AG20443 (cell line): ENCODE data around the gene FBXW4.

Experiments
- DNase-seq: peaks from one replicate; pipeline ENCODE4 v3.0.0; 2012; ENCODE audit warnings: low spot score, mixed read lengths

FBXW4 gene

GRCh38 chr10:101580486-101581399, 114.2 kb downstream of the FBXW4 start:
- no peak for DNase-seq

DNA sequence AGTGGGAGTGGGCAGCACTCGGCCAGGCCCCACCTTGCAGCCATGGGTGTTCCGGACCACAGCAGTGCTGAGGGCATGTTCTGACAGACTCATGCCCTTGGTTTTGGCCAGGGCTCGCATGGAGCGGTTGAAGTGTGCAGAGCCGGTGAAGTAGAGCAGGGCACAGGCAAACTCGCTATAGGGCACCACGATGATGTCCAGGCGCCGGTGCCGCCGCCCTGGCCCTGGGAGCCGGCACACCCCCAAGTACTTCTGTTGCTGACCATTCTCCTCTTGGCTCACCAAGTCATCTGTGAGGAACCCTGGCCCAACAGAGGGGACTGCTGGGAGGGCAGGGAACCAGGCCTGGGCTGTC, 115.5 kb downstream of the FBXW4 start:
- no peak for DNase-seq

DNA sequence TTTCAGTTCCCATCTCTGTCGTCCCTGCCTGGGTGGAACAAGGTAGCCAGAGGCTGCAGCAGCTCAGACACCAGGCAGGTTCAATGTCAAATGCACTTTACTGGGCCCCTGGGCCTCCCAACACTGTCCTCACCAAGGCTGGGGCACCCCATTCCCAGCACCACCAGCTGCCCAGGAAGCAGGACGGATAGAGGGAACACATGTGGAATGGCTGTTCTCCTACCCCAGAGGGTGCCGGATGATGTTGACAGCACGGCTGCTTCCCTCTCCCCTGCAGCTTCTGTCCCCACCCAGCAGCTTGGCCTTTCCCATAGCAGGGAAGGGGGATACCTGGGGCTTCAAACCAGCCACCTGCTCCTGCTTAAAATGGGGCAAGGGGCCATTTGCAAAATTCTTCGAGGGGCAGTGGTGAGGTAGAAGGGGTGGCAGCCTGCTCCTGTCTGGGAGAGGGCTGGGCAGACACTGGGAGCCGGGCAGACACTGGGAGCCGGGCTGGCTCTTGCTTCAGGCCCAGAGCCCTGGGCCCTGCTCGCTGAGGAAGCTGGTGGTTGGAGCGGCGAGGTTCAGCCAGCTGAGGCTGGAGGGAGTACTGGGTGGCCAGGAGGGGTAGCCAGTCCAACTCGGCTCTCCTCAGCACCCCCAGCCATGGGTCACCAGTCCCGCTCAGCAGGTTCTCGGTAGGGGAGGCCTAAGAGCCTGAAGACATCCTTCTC, 116.0 kb downstream of the FBXW4 start:
- no peak for DNase-seq

- DNase-seq = no peak
Measured at GRCh38 chr10:101578192-101578591, 116.8 kb downstream of the FBXW4 start.

DNA sequence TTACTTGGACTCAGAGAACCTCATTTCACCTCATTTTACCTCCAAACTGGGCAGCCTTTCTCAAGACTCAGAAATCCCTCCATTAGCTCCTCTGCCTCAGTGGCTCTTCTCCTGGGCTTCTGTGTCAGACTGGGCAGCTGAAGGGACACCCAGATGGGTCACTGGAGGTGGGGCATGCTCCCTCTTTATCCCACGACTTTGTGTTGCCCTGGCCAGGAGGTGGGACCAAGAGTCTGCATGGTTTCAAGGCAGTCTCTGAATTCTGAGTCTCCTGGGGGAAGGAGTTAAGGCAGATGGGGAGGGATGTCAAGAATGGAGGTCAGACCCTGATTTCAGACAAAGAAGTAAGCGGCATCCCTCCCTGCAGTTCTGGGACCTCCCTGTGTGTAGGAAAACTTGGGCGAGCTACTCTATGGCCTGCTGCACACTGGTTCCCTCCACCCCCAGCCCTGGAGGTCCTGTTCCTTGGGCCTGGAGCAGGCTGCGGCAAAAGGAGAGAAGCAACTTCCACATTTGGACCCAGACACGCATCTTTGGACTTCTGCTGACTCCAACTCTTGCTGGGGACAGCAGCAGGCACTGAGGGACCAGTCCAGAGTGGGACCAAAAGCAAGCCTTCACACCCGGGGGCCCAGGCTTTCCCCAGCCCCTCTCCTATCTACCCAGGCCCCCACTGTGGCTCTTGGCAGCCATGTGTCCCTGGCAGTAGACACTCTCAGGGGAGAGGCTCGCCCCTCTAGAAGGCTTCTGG, 117.7 kb downstream of the FBXW4 start:
- DNase-seq = no peak

DNA sequence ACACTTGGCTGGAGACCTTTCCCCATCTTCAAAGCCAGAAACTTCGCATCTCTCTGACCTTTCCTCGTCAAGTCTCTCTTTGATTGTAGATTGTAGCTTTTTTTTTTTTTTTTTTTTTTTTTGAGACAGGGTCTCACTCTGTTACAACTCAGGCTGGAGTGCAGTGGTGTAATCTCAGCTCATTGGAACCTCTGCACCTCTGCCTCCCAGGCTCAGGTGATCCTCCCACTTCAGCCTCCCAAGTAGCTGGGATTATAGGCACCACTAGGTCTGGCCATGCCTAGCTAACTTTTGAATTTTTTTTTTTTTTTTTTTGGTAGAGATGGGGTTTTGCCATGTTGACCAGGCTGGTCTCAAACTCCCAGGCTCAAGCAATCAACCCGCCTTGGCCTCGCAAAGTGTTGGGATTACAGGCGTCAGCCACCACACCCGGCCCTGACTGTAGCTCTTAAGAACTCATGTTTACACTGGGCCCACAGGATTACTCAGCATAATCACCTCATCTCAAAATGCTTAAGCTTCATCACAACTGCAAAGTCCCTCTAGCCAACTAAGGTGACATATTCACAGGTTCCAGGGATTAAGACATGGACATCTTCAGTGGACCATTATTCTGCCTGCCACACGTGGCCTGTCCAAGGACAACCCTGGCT, 118.6 kb downstream of the FBXW4 start:
- DNase-seq = no peak

GRCh38 chr10:101575580-101576210, 119.3 kb downstream of the FBXW4 start:
- no peak for DNase-seq

DNA sequence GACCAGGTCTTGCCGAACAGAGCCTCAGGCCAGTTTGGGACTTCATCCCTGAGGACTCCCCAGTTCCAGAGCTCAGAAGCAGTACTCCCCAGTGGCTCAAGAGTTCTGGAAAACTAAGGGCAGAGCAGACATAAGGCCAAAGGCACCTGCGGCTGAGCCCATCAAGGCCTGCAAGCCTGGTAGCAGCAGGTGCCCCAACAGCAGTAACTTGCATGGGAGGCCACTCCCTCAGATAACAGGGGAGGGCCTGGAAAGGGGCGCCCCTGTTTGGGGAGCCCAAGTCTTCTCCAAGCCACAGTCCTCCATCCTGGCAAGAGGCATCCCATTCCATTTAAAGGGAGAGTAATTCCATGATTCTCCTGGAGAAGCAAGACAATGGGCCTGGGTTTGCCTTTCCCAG, 119.9 kb downstream of the FBXW4 start:
- DNase-seq = no peak

DNA sequence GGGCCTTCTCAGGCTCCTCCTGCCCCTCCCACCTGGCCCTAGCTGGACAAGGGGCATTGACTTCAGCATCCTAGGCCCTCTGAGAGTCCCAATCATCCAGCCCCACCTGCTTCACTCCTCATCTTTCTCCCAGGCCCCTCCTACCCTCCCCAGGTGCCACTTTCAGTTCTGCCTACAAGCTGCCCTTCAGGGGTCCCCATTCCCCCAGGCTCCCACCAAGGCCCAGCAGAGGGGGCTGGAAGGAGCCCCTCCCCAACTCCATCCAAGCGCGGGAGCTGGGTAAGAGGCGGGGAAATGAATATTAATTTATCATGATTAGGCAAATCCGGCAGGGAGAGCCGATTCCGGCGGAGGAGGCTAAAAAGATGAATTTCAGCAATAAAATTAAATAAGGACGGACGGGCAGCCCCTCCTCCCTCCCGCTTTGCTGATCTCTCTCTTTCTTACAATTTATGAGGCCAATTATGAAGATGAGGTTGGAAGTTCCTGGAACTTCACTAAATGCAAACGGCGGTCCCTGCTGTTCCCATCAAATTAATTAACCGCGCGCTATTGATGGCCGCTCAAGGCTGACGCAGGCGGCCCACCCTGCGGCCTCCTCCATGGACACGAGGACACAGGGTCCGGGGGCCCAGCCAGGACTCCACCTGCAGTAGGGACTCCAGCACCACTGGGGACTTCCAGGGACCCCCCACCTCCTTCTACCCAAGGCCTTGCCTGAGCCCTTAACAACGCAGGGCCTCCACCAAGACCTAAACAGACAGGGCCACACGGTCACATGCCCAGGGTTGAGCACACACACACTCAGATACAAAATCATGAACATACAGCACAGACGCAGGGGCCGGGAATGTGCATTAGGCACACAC, 120.9 kb downstream of the FBXW4 start:
- DNase-seq = no peak

GRCh38 chr10:101572785-101573184, 122.2 kb downstream of the FBXW4 start:
- DNase-seq = no peak

GRCh38 chr10:101572126-101572525, 122.8 kb downstream of the FBXW4 start:
- no peak for DNase-seq

DNA sequence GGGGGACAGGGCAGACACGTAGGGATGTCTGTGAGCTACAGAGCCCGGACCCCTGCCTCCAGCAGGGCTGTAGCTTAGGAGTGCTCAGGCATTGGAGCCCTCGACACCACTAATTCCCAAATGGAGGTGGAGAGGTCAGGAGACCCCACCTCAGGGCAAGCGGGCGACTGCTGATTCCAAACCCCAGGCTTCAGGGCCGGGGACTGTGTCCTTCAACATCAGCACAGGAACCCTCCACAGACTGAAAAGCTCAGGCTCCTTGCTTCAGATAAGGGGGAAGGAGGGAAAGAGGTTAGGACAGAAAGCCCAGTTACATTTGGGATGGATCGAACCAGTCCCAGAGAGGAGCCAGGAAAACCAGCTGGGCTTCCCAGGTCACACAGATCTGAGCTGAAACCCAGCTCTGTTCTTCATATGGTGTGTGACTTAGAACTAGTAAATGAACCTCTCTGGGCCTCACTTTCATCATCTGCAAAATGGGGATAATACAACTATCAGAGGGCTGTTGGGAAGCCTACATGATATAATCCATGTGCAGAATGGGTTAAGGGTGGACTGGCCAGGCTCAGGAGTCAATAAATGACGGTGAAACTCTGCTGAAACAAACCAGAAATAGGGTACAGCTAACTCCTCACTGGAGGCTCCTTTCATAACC, 123.6 kb downstream of the FBXW4 start:
- no peak for DNase-seq

DNA sequence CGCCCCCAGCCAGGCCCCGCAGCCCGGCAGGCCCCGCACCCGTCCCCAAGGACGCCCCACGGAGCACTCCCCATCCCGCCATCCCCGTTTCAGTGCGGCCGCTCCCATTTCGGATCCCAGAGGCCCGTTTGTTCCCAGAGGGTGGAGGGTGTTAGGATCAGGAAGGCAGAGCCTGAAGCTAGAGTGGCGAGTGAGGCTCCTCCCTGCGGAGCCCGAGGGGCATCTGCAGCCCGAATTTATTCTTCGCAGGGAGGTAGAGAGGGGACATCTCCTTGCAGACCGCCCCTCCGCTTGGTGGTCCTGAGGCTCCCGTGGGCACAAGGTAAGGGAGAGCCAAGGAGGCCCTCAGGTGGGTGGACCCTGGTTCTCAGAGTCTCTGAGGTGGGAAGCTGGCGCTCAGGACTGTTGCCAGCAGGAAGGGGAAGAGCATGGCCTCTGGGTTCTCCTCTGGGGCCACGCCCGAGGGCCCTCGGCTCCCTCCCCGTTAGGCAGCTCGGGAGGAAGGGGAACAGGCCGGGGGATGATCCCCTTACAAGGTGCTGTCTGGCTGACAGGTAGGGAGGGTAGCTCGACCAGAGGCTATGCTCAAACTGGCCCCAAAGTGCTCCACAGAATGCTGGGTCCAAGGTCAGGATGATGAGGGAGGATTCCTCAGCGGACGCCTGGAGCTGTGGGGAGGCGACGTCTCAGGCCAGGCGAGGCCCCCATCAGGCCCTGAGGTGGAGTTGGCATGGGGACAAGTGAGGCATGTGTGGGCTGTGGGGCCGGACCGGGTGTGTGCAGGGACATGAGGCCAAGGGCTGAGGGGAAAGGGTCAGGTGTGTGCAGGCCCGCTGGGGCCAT, 124.3 kb downstream of the FBXW4 start:
- peak; percentile 48 for DNase-seq

DNA sequence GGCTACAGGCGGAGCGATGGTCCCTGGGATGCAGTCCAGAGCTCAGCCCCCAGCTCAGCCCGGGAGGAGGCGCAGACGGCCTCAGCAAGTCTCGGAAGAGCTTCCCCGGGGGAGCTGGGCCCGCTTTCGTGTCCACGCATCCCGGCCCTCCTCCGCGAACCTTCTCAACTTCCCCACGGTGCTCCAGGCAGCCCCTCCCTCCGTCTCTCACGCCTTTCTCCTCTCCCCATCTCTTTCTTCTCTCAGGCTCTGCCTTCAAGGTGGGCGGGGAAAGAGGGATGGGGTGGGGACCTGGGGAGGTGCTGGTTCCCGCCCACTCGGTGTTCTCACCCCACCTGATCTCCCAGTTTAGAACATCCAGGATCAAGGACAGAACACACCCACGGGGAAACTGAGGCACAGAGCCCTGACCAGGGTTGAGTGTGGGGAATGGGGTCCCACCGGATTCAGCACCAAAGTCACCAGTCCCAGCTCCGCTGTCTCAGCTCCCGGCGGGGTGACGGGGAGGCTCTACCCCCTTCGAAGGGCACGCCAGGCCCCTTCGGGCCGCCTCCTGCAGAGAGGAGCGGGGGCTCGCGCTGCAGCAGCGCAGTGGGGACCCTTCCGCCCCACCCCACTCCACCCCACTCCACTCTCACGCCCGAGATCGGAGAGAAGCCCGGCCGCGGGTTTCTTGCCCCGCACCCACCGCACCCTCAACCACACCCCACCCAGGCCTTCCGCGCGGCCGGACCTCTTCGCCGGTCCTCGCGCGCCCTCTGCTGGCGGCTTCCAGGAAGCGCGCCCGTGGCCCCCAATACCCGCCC, 125.1 kb downstream of the FBXW4 start:
- DNase-seq = peak; percentile 95

DNA sequence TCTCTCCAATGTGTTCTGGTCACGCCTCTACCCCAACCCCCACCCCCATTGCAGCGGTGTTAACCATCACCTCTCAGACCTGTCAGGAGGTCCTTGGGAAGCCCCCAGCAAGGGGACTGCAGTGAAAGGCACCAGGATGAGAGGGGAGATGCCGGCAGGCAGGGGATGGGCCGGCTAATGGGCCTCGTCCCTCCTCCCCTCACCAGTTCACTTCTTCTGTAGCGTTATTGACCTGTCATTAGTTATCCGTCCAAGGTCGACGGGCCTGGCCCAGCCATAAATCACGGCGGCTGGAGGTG, 125.7 kb downstream of the FBXW4 start:
- no peak for DNase-seq

DNA sequence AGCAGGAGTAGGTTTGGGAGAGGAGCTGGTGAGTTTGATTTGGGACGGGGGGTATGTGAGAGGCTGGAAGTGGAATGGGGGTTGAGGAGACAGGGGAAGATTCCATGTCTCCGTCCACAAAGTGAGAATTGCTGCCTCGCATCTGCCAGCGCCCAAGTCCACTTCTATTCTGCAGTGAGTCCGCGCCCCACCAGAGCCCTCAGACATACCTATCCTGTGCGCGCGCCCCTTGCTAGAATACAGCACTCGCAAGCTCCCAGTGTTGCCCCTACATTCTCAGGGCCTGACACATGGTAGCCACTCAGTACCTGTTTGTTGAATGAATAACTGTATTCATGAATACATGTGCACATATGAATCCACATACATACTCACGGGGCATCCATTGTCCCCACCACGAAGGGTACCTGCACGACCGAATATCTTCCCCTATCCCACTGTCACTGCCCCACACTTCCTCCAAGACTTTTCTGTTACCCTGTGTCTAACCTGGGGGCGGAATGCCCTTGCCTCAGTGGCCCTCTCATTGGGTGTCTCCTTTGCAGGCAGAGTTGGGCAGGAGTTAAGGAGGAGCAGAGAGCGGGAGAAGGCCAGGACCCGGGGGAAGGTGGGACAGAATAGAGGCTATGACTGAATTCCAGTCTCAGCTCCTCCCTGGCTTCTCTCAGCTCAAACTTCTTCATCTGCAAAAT, 126.8 kb downstream of the FBXW4 start:
- no peak for DNase-seq

- no peak for DNase-seq
Measured at GRCh38 chr10:101567165-101568006, 127.6 kb downstream of the FBXW4 start.
